HepG2 (cell line): ENCODE data around the gene KRTAP2-3. TPM values are rescaled to one million over a fixed set of nuclear protein-coding genes. Genes with fewer than 3 reads are reported as not detected.

Experiments used
- ATAC-seq: fragments of 200-7000 bp; cut with Tn5 transposase; 3 replicates; pipeline ENCODE4 v1.9.1; 2020; ENCODE audit warnings: mild to moderate bottlenecking, moderate library complexity
- Bru-seq: library from RNA; stranded (reverse); fragments of 400-500 nt; gene quantifications from one replicate; lab custom pipeline; 2021; lab: Mats Ljungman, UMichigan
- BruChase-seq, 2 experiments: library from RNA; stranded (reverse); fragments of 400-500 nt; gene quantifications; one replicate each; lab custom pipeline; 2021; lab: Mats Ljungman, UMichigan
- BruUV-seq: library from RNA; stranded (reverse); fragments of 400-500 nt; replicated peaks from 2 replicates; lab custom pipeline; 2021; lab: Mats Ljungman, UMichigan
- CTCF ChIA-PET: fragments of 300-600 bp; formaldehyde crosslinking; extraction: SDS; loops from one replicate; lab custom pipeline; 2021; ENCODE audit warnings: low total read pairs, inconsistent platforms, low intra/inter-chr PET ratio; lab: Yijun Ruan, JAX
- POLR2A ChIA-PET: fragments of 350-600 bp; sonication (Branson Sonifier 250); formaldehyde crosslinking; loops from one replicate; lab custom pipeline; 2020; ENCODE audit warnings: antibody characterized with exemption, inconsistent platforms; lab: Yijun Ruan, JAX
- DNase-seq: peaks from one replicate; pipeline ENCODE4 v3.0.0-alpha.2; 2015; ENCODE audit warnings: low spot score
- FAIRE-seq: peaks from 3 replicates; lab custom pipeline; 2011; peaks lifted over from hg19 to GRCh38; lab: Jason Lieb, UNC
- H2AFZ ChIP-seq: one replicate; pipeline ENCODE4 v1.6.1; 2011; ENCODE audit warnings: low read length, inconsistent platforms
- H3K27ac ChIP-seq: fragments of 300-600 bp; 3 replicates; pipeline ENCODE4 v1.8.0; 2011; ENCODE audit warnings: mixed run types, mild to moderate bottlenecking, mixed read lengths, low read length, inconsistent platforms; ENCODE audit not compliant: insufficient read depth; ENCODE audit errors: extremely low read length
- H3K27me3 ChIP-seq, 2 experiments: fragments of 200-600 bp in 1 of 2; 2 replicates in 1 of 2; 3 replicates in 1 of 2; pipeline versions ENCODE4 v1.6.0 to v1.8.0; 2011; ENCODE audit warnings: low read length in 2 of 2, mild to moderate bottlenecking in 2 of 2, moderate library complexity in 2 of 2, inconsistent platforms in 1 of 2; ENCODE audit not compliant: insufficient read depth in 2 of 2, control insufficient read depth in 1 of 2
- H3K36me3 ChIP-seq, 2 experiments: fragments of 200-600 bp in 1 of 2; replicated peaks in 1 of 2; 2 replicates in 1 of 2; 3 replicates in 1 of 2; pipeline versions ENCODE4 v1.5.1 to v1.8.0; 2011; ENCODE audit warnings: low read length in 2 of 2, inconsistent platforms in 1 of 2; ENCODE audit not compliant: insufficient read depth in 2 of 2, control insufficient read depth in 1 of 2
- H3K4me1 ChIP-seq: 2 replicates; pipeline ENCODE4 v1.5.1; 2012; ENCODE audit warnings: low read length, inconsistent platforms; ENCODE audit not compliant: insufficient read depth
- H3K4me2 ChIP-seq: 2 replicates; pipeline ENCODE4 v1.6.0; 2011; ENCODE audit warnings: low read depth, low read length, inconsistent platforms
- H3K4me3 ChIP-seq, 3 experiments: fragments of 200-600 bp in 1 of 3; sonication (generic), shearing (Covaris generic) in 1 of 3; replicated peaks in 1 of 3; 2 replicates each; pipeline ENCODE4 v1.5.1; 2011 to 2016; ENCODE audit warnings: low read length in 3 of 3, inconsistent platforms in 2 of 3, low read depth in 2 of 3, mild to moderate bottlenecking in 2 of 3, control low read depth in 1 of 3, mixed read lengths in 1 of 3; ENCODE audit not compliant: insufficient read depth in 1 of 3
- H3K79me2 ChIP-seq: one replicate; pipeline ENCODE4 v1.6.1; 2011; ENCODE audit warnings: low read length, inconsistent platforms; ENCODE audit not compliant: insufficient read depth
- H3K9ac ChIP-seq: 2 replicates; pipeline ENCODE4 v1.6.0; 2011; ENCODE audit warnings: mild to moderate bottlenecking, low read depth, low read length, inconsistent platforms; ENCODE audit not compliant: insufficient read depth
- H3K9me3 ChIP-seq: 2 replicates; pipeline ENCODE4 v1.5.1; 2012; ENCODE audit warnings: mild to moderate bottlenecking, low read length
- H4K20me1 ChIP-seq: 2 replicates; pipeline ENCODE4 v1.6.0; 2011; ENCODE audit warnings: inconsistent platforms, mild to moderate bottlenecking, low read length, moderate library complexity; ENCODE audit not compliant: insufficient read depth
- KDM5A ChIP-seq: fragments of 200-600 bp; sonication (generic); IDR thresholded peaks from 2 replicates; pipeline ENCODE4 v1.7.0; 2018; ENCODE audit warnings: antibody characterized with exemption, mild to moderate bottlenecking, low read length, borderline replicate concordance
- MAFF ChIP-seq: IDR thresholded peaks from 2 replicates; pipeline ENCODE4 v1.6.1; 2011; ENCODE audit warnings: low read depth, low read length, improper control_type of control experiment
- MAFK ChIP-seq, 2 experiments: IDR thresholded peaks in 1 of 2; conservative IDR thresholded peaks in 1 of 2; 2 replicates each; pipeline ENCODE4 v1.6.1; 2011; ENCODE audit warnings: improper control_type of control experiment in 2 of 2, low read length in 2 of 2
- ONECUT2 ChIP-seq: sonication (generic); formaldehyde crosslinking; IDR thresholded peaks from 2 replicates; pipeline ENCODE4 v1.4.0; 2020; ENCODE audit warnings: missing genetic modification reagents
- SOX13 ChIP-seq, 3 experiments: fragments of 450-650 bp in 1 of 3; sonication (generic) in 1 of 3; formaldehyde crosslinking in 1 of 3; IDR thresholded peaks in 2 of 3; conservative IDR thresholded peaks in 1 of 3; 2 replicates each; pipeline versions ENCODE4 v1.5.0 to v1.6.1; 2016 to 2020; ENCODE audit warnings: antibody characterized with exemption in 1 of 3, mild to moderate bottlenecking in 1 of 3, missing compliant biosample characterization in 1 of 3, missing genetic modification reagents in 1 of 3, moderate library complexity in 1 of 3
- TAF15 ChIP-seq: fragments of 200-400 bp; formaldehyde crosslinking; IDR thresholded peaks from one replicate; pipeline ENCODE4 v1.6.1; 2018; ENCODE audit warnings: mild to moderate bottlenecking, low read depth, low read length; ENCODE audit not compliant: poor library complexity, severe bottlenecking
- ZNF772 ChIP-seq: sonication (generic); formaldehyde crosslinking; IDR thresholded peaks from 2 replicates; pipeline ENCODE4 v1.5.0; 2020; ENCODE audit warnings: mild to moderate bottlenecking, missing genetic modification reagents
- WGBS: methylation state at CpG from one replicate; pipeline ENCODE4 v1.1.6; 2017; ENCODE audit warnings: low lambda C conversion rate; 5-methylcytosine and 5-hydroxymethylcytosine counted together
- in situ Hi-C: cut with HindIII; loops from 2 replicates; pipeline ENCODE4 v1.10.0; 2017; ENCODE audit warnings: low pct_unique_long_range_greater_than_20kb; ENCODE audit not compliant: extremely low pct_ligation_motif_present
- intact Hi-C: fragments of 100-400 bp; cut with micrococcal nuclease; formaldehyde crosslinking; loops from one replicate; pipeline ENCODE4 v1.10.0; 2022; ENCODE audit not compliant: unreplicated experiment
- long read RNA-seq, 2 experiments: library from RNA in 1 of 2; library from polyadenylated mRNA in 1 of 2; stranded (forward) in 1 of 2; unstranded in 1 of 2; transcript quantifications; one replicate each; pipeline ENCODE4 v2.0.0, GENCODE V29; 2019 to 2022
- polyA minus RNA-seq, 3 experiments: library from RNA; depleted of rRNA, polyadenylated mRNA; stranded (reverse); fragments of >200 nt; gene quantifications; 2 replicates each; pipeline ENCODE4 v1.2.3, GENCODE V29; 2011; ENCODE audit warnings: low replicate concordance in 1 of 3
- polyA plus RNA-seq, 8 experiments: library from polyadenylated mRNA; depleted of rRNA in 3 of 8; stranded (reverse) in 7 of 8; unstranded in 1 of 8; fragments of >200 nt; fragmentation: Illumina TruSeq in 4 of 8; extraction: Trizol in 4 of 8; gene quantifications; 2 replicates each; pipeline versions ENCODE4 v1.2.1 to v1.2.3, GENCODE V29; 2011 to 2016; ENCODE audit warnings: low read depth in 4 of 8, missing spikeins in 1 of 8, mixed read lengths in 1 of 8; ENCODE audit not compliant: insufficient read depth in 1 of 8
- total RNA-seq, 5 experiments: library from RNA; depleted of rRNA; stranded (reverse); fragments of >200 nt; fragmentation: Illumina TruSeq; extraction: Trizol; gene quantifications; 2 replicates each; pipeline ENCODE4 v1.2.3, GENCODE V29; 2016; ENCODE audit warnings: low read depth in 1 of 5
- TF ChIP-seq, protein P1 (sequence below): IDR thresholded peaks from 2 replicates; pipeline ENCODE4 v1.4.0; 2020; ENCODE audit warnings: mild to moderate bottlenecking, missing genetic modification reagents
- TF ChIP-seq, protein P2 (sequence below): sonication (generic); formaldehyde crosslinking; IDR thresholded peaks from 2 replicates; pipeline ENCODE4 v1.4.0; 2020; ENCODE audit warnings: missing genetic modification reagents

KRTAP2-3 gene, protein sequence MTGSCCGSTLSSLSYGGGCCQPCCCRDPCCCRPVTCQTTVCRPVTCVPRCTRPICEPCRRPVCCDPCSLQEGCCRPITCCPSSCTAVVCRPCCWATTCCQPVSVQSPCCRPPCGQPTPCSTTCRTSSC
- not detected in 2 replicates for total RNA-seq (2016; rRNA removed; fragmentation: Illumina TruSeq; extraction: Trizol)
- total RNA-seq (2016; cell fraction: cytosol; rRNA removed; fragmentation: Illumina TruSeq; extraction: Trizol; ENCODE audit: low read depth): not detected in 2 replicates
- total RNA-seq (2016; cell fraction: insoluble cytoplasmic fraction; rRNA removed; fragmentation: Illumina TruSeq; extraction: Trizol): not detected in 2 replicates
- not detected in 2 replicates for total RNA-seq (2016; cell fraction: membrane; rRNA removed; fragmentation: Illumina TruSeq; extraction: Trizol)
- total RNA-seq (2016; cell fraction: nucleus; rRNA removed; fragmentation: Illumina TruSeq; extraction: Trizol): not detected in 2 replicates
- 0.24 and 0.25 TPM in 2 replicates for polyA plus RNA-seq (2011; rRNA removed)
- polyA plus RNA-seq (2011; cell fraction: cytosol; rRNA removed): 0.23 TPM in 1 of 2 replicates, not detected in the other
- 0.62 and 0.96 TPM in 2 replicates for polyA plus RNA-seq (2011; cell fraction: nucleus; rRNA removed)
- polyA plus RNA-seq (2012): 0.17 TPM in 1 of 2 replicates, not detected in the other
- polyA plus RNA-seq (2016; cell fraction: cytosol; fragmentation: Illumina TruSeq; extraction: Trizol; ENCODE audit: low read depth): 0.12 and 0.32 TPM in 2 replicates
- polyA plus RNA-seq (2016; cell fraction: insoluble cytoplasmic fraction; fragmentation: Illumina TruSeq; extraction: Trizol; ENCODE audit: low read depth): not detected in 2 replicates
- polyA plus RNA-seq (2016; cell fraction: membrane; fragmentation: Illumina TruSeq; extraction: Trizol; ENCODE audit: low read depth): 0.20 and 0.31 TPM in 2 replicates
- polyA plus RNA-seq (2016; cell fraction: nucleus; fragmentation: Illumina TruSeq; extraction: Trizol; ENCODE audit: insufficient read depth, low read depth): not detected in 2 replicates
- not detected in 2 replicates for polyA minus RNA-seq (2011; rRNA and poly(A)+ RNA removed; ENCODE audit: low replicate concordance)
- polyA minus RNA-seq (2011; cell fraction: cytosol; rRNA and poly(A)+ RNA removed): not detected in 2 replicates
- not detected in 2 replicates for polyA minus RNA-seq (2011; cell fraction: nucleus; rRNA and poly(A)+ RNA removed)
- Bru-seq, nascent RNA: percentile 22 among the genes with signal in this experiment
- not detected for BruChase-seq, experiment 1, labeled RNA remaining after a 6-hour chase
- percentile 32 among the genes with signal in this experiment for BruChase-seq, experiment 2, labeled RNA remaining after a 2-hour chase
- long read RNA-seq, experiment 1: 0 reads
- long read RNA-seq, experiment 2: 0 reads

DNA sequence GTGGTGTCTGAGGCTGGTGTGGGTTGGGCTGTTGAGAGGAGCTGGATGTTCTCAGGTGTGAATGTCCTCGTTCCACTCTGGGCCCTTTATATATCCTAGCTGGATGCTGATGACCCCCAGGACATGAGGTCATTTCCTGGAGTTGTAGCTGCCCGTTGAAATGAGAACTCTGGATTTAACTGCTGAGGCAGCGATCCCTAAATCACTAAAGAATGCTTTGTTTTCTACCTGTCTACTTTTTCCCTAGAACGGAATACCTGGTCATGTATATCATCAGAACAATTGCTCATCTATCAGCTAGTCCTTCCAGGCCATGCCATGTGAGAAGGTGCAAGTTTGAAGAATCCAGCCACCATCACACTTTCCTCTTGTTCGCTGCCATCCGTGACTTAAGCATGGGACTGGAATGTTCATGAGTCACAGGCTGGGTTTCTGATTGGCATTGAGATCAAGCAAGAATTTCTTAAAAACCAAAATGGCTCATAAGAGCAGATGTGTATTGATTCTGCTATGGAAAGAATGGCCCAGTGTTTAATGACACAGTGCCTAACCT lies at the start of gene KRTAP2-3:
Gene KRTAP2-3, minus strand, starts transcription at position 63 of the 553 bp plus-strand sequence. CDS start 64 bp downstream, outside the sequence.
- FAIRE-seq (no peak), DNase-seq (peak; percentile 36), ATAC-seq (no peak)
- H3K79me2 ChIP-seq: no peaks in the 10 kb centered on the region
- no peaks in the 10 kb centered on the region for H4K20me1 ChIP-seq
- 91% methylated on average over 6 of the region's 6 CpGs for WGBS
- H3K4me3 ChIP-seq: no peak within 1 kb of the TSS; a peak in 1 of 6 replicates
- H3K36me3 ChIP-seq: no peaks in the 10 kb centered on the region
- ChIA-PET POLR2A (interaction anchor here (0.6 to 1.4 kb wide), 3 partner anchors 103 to 156 kb away, joined by 3 to 15 read pairs (median 3); no protein-coding TSS in a partner anchor), CTCF (no interaction called here)
- in situ Hi-C loops: no loop called here
- peaks cover 55% of the 10 kb centered on the region for H3K4me1 ChIP-seq
- H3K9ac ChIP-seq: peak within 1 kb of the TSS; percentile 51
- no peak within 1 kb of the TSS for H2AFZ ChIP-seq
- intact Hi-C loops: no loop called here
- no peaks in the 10 kb centered on the region for H3K27me3 ChIP-seq
- H3K27ac ChIP-seq: peak within 1 kb of the TSS; percentile 79
- BruUV-seq: no TSS peak
- peak within 1 kb of the TSS; percentile 51 for H3K4me2 ChIP-seq
- H3K9me3 ChIP-seq: no peaks in the 10 kb centered on the region
- TF ChIP-seq, protein P1, sequence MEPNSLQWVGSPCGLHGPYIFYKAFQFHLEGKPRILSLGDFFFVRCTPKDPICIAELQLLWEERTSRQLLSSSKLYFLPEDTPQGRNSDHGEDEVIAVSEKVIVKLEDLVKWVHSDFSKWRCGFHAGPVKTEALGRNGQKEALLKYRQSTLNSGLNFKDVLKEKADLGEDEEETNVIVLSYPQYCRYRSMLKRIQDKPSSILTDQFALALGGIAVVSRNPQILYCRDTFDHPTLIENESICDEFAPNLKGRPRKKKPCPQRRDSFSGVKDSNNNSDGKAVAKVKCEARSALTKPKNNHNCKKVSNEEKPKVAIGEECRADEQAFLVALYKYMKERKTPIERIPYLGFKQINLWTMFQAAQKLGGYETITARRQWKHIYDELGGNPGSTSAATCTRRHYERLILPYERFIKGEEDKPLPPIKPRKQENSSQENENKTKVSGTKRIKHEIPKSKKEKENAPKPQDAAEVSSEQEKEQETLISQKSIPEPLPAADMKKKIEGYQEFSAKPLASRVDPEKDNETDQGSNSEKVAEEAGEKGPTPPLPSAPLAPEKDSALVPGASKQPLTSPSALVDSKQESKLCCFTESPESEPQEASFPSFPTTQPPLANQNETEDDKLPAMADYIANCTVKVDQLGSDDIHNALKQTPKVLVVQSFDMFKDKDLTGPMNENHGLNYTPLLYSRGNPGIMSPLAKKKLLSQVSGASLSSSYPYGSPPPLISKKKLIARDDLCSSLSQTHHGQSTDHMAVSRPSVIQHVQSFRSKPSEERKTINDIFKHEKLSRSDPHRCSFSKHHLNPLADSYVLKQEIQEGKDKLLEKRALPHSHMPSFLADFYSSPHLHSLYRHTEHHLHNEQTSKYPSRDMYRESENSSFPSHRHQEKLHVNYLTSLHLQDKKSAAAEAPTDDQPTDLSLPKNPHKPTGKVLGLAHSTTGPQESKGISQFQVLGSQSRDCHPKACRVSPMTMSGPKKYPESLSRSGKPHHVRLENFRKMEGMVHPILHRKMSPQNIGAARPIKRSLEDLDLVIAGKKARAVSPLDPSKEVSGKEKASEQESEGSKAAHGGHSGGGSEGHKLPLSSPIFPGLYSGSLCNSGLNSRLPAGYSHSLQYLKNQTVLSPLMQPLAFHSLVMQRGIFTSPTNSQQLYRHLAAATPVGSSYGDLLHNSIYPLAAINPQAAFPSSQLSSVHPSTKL (CRISPR knock-in tag): 0 out of 2 replicates have a peak, but pooled peaks have one; percentile 13
- peak; percentile 70 for TF ChIP-seq MAFF
- no peak for TF ChIP-seq TAF15
- peak; percentile 70 to 76 for TF ChIP-seq MAFK (conservative IDR thresholded peaks at IDR 0.05 in 1 of 2, IDR thresholded peaks at IDR 0.05 in 1 of 2; ENCODE audit: low read length in 2 of 2)
- TF ChIP-seq KDM5A: no peak
- TF ChIP-seq, protein P2, sequence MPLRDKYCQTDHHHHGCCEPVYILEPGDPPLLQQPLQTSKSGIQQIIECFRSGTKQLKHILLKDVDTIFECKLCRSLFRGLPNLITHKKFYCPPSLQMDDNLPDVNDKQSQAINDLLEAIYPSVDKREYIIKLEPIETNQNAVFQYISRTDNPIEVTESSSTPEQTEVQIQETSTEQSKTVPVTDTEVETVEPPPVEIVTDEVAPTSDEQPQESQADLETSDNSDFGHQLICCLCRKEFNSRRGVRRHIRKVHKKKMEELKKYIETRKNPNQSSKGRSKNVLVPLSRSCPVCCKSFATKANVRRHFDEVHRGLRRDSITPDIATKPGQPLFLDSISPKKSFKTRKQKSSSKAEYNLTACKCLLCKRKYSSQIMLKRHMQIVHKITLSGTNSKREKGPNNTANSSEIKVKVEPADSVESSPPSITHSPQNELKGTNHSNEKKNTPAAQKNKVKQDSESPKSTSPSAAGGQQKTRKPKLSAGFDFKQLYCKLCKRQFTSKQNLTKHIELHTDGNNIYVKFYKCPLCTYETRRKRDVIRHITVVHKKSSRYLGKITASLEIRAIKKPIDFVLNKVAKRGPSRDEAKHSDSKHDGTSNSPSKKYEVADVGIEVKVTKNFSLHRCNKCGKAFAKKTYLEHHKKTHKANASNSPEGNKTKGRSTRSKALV (CRISPR knock-in tag): no peak
- no peak for TF ChIP-seq ONECUT2 (CRISPR knock-in tag)
- TF ChIP-seq SOX13 (IDR thresholded peaks at IDR 0.05): no peak
- TF ChIP-seq SOX13 (CRISPR knock-in tag; conservative IDR thresholded peaks at IDR 0.05 in 1 of 2, IDR thresholded peaks at IDR 0.05 in 1 of 2): 0 out of 4 replicates have a peak, but pooled peaks of 1 of the 2 experiments have one; percentile 13
- TF ChIP-seq ZNF772 (CRISPR knock-in tag): no peak
